SK-N-SH treated with all-trans-retinoic acid at 6 μM for 48 hours (cell line): ENCODE results near the gene ATF6.

Source experiments
- ATAC-seq: fragments of 200-7000 bp; cut with Tn5 transposase; 3 replicates; pipeline ENCODE4 v1.9.1; 2020; ENCODE audit warnings: mild to moderate bottlenecking, moderate library complexity
- ARNTL ChIP-seq: fragments of 450-650 bp; formaldehyde crosslinking; IDR thresholded peaks from 2 replicates; pipeline ENCODE4 v1.5.0; 2020; ENCODE audit warnings: low read depth, mild to moderate bottlenecking, moderate library complexity, borderline replicate concordance
- BACH2 ChIP-seq: fragments of 250-450 bp; sonication (Bioruptor Pico); IDR thresholded peaks from 2 replicates; pipeline ENCODE4 v1.9.0; 2021; ENCODE audit warnings: mild to moderate bottlenecking, borderline replicate concordance
- CSDC2 ChIP-seq: fragments of 250-450 bp; sonication (Bioruptor Pico); IDR thresholded peaks from 2 replicates; pipeline ENCODE4 v1.5.0; 2020; ENCODE audit warnings: mild to moderate bottlenecking, moderate library complexity
- ESRRG ChIP-seq: fragments of 250-450 bp; sonication (Bioruptor Pico); IDR thresholded peaks from 2 replicates; pipeline ENCODE4 v1.6.1; 2021; ENCODE audit warnings: mild to moderate bottlenecking
- GLIS3 ChIP-seq: fragments of 250-450 bp; sonication (Bioruptor Pico); IDR thresholded peaks from 2 replicates; pipeline ENCODE4 v1.5.0; 2020; ENCODE audit warnings: mild to moderate bottlenecking, moderate library complexity
- ISL1 ChIP-seq: fragments of 250-450 bp; sonication (Bioruptor Pico); IDR thresholded peaks from 2 replicates; pipeline ENCODE4 v2.1.2; 2022; ENCODE audit warnings: mild to moderate bottlenecking, moderate library complexity
- OSR1 ChIP-seq: fragments of 250-450 bp; sonication (Bioruptor Pico); IDR thresholded peaks from 2 replicates; pipeline ENCODE4 v1.8.0; 2022; ENCODE audit warnings: moderate library complexity, mild to moderate bottlenecking, inconsistent platforms
- PPARA ChIP-seq: fragments of 250-450 bp; sonication (Bioruptor Pico); IDR thresholded peaks from 2 replicates; pipeline ENCODE4 v1.5.0; 2020; ENCODE audit warnings: mild to moderate bottlenecking, borderline replicate concordance
- RARB ChIP-seq: fragments of 250-450 bp; sonication (Bioruptor Pico); IDR thresholded peaks from 2 replicates; pipeline ENCODE4 v1.8.0; 2021; ENCODE audit warnings: mild to moderate bottlenecking, moderate library complexity
- SNAI2 ChIP-seq: fragments of 250-450 bp; sonication (Bioruptor Pico); IDR thresholded peaks from 2 replicates; pipeline ENCODE4 v1.5.0; 2020; ENCODE audit warnings: mild to moderate bottlenecking, moderate library complexity
- TCF4 ChIP-seq: fragments of 250-450 bp; sonication (Bioruptor Pico); IDR thresholded peaks from 2 replicates; pipeline ENCODE4 v1.8.0; 2021; ENCODE audit warnings: mild to moderate bottlenecking, moderate library complexity, borderline replicate concordance
- TOX ChIP-seq: fragments of 250-450 bp; sonication (Bioruptor Pico); IDR thresholded peaks from 2 replicates; pipeline ENCODE4 v1.8.0; 2021; ENCODE audit warnings: mild to moderate bottlenecking, moderate library complexity, borderline replicate concordance
- ZC3H10 ChIP-seq: fragments of 250-450 bp; sonication (Bioruptor Pico); IDR thresholded peaks from 2 replicates; pipeline ENCODE4 v1.5.1; 2021; ENCODE audit warnings: mild to moderate bottlenecking, moderate library complexity
- ZFP3 ChIP-seq: fragments of 250-450 bp; sonication (Bioruptor Pico); IDR thresholded peaks from 2 replicates; pipeline ENCODE4 v1.5.0; 2020; ENCODE audit warnings: mild to moderate bottlenecking, moderate library complexity
- ZFP30 ChIP-seq: fragments of 450-650 bp; formaldehyde crosslinking; IDR thresholded peaks from 2 replicates; pipeline ENCODE4 v1.5.0; 2022; ENCODE audit warnings: mild to moderate bottlenecking, moderate library complexity
- ZNF565 ChIP-seq: fragments of 450-650 bp; formaldehyde crosslinking; conservative IDR thresholded peaks from 2 replicates; pipeline ENCODE4 v1.5.0; 2020; ENCODE audit warnings: low read depth, mild to moderate bottlenecking, moderate library complexity
- ZNF70 ChIP-seq: fragments of 450-650 bp; formaldehyde crosslinking; IDR thresholded peaks from 2 replicates; pipeline ENCODE4 v1.5.0; 2020; ENCODE audit warnings: mild to moderate bottlenecking, moderate library complexity
- ZNF8 ChIP-seq: fragments of 450-650 bp; formaldehyde crosslinking; IDR thresholded peaks from 2 replicates; pipeline ENCODE4 v1.5.0; 2020; ENCODE audit warnings: mild to moderate bottlenecking, moderate library complexity
- TF ChIP-seq, protein P1 (sequence below): fragments of 250-450 bp; sonication (Bioruptor Pico); IDR thresholded peaks from 2 replicates; pipeline ENCODE4 v1.8.0; 2020; ENCODE audit warnings: mild to moderate bottlenecking, moderate library complexity, borderline replicate concordance
- TF ChIP-seq, protein P2 (sequence below): fragments of 250-450 bp; sonication (Bioruptor Pico); IDR thresholded peaks from 2 replicates; pipeline ENCODE4 v1.5.0; 2020; ENCODE audit warnings: mild to moderate bottlenecking, moderate library complexity
- TF ChIP-seq, protein P3 (sequence below): fragments of 250-450 bp; sonication (Bioruptor Pico); IDR thresholded peaks from 2 replicates; pipeline ENCODE4 v1.8.0; 2021; ENCODE audit warnings: low read depth, mild to moderate bottlenecking, moderate library complexity, borderline replicate concordance
- TF ChIP-seq, protein P4 (sequence below): fragments of 250-450 bp; sonication (Bioruptor Pico); IDR thresholded peaks from 2 replicates; pipeline ENCODE4 v1.5.1; 2020; ENCODE audit warnings: low read depth, mild to moderate bottlenecking, moderate library complexity

The ATF6 gene

DNA sequence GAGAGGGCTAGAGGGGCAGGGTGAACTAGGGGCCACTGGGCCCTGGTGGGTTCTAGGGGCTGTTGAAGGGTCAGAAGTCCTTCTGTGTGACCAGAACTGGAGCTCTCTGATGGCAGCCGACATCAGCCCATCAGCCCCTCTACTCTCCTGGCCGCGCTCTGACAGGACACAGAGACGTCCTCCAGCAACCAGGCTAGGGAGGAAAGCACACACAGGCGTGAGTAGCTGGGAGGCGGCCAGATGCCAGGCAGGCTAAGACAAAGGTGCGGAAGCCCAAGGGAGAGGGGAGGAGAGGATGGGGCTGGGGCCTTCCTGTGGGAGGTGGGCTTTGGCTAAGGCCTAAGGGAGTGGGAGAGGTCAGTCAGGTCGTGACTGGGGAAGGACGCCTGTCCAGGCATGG is 206.7 kb downstream of the ATF6 start:
- TF ChIP-seq, protein P1, sequence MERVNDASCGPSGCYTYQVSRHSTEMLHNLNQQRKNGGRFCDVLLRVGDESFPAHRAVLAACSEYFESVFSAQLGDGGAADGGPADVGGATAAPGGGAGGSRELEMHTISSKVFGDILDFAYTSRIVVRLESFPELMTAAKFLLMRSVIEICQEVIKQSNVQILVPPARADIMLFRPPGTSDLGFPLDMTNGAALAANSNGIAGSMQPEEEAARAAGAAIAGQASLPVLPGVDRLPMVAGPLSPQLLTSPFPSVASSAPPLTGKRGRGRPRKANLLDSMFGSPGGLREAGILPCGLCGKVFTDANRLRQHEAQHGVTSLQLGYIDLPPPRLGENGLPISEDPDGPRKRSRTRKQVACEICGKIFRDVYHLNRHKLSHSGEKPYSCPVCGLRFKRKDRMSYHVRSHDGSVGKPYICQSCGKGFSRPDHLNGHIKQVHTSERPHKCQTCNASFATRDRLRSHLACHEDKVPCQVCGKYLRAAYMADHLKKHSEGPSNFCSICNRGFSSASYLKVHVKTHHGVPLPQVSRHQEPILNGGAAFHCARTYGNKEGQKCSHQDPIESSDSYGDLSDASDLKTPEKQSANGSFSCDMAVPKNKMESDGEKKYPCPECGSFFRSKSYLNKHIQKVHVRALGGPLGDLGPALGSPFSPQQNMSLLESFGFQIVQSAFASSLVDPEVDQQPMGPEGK (CRISPR knock-in tag): no peak
- TF ChIP-seq SNAI2 (CRISPR knock-in tag): no peak
- TF ChIP-seq ARNTL (CRISPR knock-in tag): no peak
- TF ChIP-seq ZC3H10 (CRISPR knock-in tag): no peak
- no peak for TF ChIP-seq ZFP30 (CRISPR knock-in tag)
- no peak for TF ChIP-seq PPARA (CRISPR knock-in tag)
- no peak for TF ChIP-seq ESRRG (CRISPR knock-in tag)
- TF ChIP-seq, protein P2, sequence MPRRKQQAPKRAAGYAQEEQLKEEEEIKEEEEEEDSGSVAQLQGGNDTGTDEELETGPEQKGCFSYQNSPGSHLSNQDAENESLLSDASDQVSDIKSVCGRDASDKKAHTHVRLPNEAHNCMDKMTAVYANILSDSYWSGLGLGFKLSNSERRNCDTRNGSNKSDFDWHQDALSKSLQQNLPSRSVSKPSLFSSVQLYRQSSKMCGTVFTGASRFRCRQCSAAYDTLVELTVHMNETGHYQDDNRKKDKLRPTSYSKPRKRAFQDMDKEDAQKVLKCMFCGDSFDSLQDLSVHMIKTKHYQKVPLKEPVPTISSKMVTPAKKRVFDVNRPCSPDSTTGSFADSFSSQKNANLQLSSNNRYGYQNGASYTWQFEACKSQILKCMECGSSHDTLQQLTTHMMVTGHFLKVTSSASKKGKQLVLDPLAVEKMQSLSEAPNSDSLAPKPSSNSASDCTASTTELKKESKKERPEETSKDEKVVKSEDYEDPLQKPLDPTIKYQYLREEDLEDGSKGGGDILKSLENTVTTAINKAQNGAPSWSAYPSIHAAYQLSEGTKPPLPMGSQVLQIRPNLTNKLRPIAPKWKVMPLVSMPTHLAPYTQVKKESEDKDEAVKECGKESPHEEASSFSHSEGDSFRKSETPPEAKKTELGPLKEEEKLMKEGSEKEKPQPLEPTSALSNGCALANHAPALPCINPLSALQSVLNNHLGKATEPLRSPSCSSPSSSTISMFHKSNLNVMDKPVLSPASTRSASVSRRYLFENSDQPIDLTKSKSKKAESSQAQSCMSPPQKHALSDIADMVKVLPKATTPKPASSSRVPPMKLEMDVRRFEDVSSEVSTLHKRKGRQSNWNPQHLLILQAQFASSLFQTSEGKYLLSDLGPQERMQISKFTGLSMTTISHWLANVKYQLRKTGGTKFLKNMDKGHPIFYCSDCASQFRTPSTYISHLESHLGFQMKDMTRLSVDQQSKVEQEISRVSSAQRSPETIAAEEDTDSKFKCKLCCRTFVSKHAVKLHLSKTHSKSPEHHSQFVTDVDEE (CRISPR knock-in tag): no peak
- TF ChIP-seq OSR1 (CRISPR knock-in tag): no peak
- no peak for TF ChIP-seq GLIS3 (CRISPR knock-in tag)
- TF ChIP-seq TCF4: no peak
- no peak for TF ChIP-seq ZNF70 (CRISPR knock-in tag)
- TF ChIP-seq, protein P3, sequence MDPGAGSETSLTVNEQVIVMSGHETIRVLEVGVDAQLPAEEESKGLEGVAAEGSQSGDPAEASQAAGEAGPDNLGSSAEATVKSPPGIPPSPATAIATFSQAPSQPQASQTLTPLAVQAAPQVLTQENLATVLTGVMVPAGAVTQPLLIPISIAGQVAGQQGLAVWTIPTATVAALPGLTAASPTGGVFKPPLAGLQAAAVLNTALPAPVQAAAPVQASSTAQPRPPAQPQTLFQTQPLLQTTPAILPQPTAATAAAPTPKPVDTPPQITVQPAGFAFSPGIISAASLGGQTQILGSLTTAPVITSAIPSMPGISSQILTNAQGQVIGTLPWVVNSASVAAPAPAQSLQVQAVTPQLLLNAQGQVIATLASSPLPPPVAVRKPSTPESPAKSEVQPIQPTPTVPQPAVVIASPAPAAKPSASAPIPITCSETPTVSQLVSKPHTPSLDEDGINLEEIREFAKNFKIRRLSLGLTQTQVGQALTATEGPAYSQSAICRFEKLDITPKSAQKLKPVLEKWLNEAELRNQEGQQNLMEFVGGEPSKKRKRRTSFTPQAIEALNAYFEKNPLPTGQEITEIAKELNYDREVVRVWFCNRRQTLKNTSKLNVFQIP (CRISPR knock-in tag): no peak
- no peak for TF ChIP-seq TOX (CRISPR knock-in tag)
- TF ChIP-seq, protein P4, sequence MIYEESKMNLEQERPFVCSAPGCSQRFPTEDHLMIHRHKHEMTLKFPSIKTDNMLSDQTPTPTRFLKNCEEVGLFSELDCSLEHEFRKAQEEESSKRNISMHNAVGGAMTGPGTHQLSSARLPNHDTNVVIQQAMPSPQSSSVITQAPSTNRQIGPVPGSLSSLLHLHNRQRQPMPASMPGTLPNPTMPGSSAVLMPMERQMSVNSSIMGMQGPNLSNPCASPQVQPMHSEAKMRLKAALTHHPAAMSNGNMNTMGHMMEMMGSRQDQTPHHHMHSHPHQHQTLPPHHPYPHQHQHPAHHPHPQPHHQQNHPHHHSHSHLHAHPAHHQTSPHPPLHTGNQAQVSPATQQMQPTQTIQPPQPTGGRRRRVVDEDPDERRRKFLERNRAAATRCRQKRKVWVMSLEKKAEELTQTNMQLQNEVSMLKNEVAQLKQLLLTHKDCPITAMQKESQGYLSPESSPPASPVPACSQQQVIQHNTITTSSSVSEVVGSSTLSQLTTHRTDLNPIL (CRISPR knock-in tag): no peak
- no peak for TF ChIP-seq ZNF565 (CRISPR knock-in tag)
- no peak for TF ChIP-seq BACH2 (CRISPR knock-in tag)
- TF ChIP-seq CSDC2: no peak
- TF ChIP-seq ISL1 (CRISPR knock-in tag): no peak
- ATAC-seq: no peak

DNA sequence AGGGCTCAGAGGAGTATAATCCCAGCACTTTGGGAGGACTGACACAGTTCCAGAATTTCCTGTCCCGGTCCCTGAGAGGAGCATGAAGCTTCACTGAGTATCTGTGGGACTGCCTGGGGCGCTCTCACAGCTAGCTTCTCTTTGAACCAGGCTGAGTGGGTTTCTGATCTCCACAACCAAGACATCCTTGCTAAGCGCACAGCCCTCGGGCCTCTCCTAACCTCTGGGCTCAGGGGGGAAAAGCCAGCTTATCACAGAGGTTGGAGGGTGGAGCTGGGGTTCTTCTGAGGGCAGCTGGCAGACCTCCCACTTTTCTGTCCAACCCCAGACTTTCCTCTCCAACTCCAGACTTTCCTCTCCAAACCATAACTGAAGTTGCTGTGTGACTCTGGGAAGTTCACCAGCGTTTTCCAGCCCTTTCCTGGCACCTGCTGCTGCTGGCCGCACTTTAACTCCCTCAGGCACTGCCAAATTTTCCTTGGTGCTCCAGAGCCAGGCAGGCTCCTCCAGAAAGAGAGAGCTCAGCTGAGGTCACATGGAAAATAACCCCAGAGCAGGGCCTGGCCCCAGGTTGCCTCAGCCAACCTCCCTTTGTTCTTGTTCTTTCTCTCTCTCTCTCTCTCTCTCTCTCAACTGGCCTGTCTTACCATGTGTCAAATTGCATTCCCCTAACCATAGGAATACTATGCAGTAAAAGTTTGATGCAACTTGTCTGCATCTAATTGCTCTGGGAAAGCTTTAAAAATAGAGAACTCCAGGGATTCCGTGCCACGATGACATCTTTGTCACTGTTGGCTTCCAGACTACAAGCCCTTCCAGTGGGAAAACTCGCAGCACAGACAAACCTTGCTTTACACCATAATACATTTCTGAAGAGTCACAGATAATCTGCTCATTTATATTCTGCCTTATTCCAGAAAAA is 208.1 kb downstream of the ATF6 start:
- ATAC-seq: no peak
- TF ChIP-seq ZFP30 (CRISPR knock-in tag) (no peak), ZC3H10 (CRISPR knock-in tag) (no peak), BACH2 (CRISPR knock-in tag) (no peak), SNAI2 (CRISPR knock-in tag) (no peak), ISL1 (CRISPR knock-in tag) (no peak), TOX (CRISPR knock-in tag) (no peak), RARB (CRISPR knock-in tag) (no peak), ESRRG (CRISPR knock-in tag) (no peak), ZNF565 (CRISPR knock-in tag) (no peak), TCF4 (no peak), ZNF8 (no peak), ZFP3 (no peak), OSR1 (CRISPR knock-in tag) (no peak), ZNF70 (CRISPR knock-in tag) (no peak)
- TF ChIP-seq, protein P2 (CRISPR knock-in tag): no peak
- TF ChIP-seq, protein P4 (CRISPR knock-in tag): no peak
- TF ChIP-seq, protein P1 (CRISPR knock-in tag): no peak
